ENCODE data around the gene MAPRE3. TPM values are rescaled to one million over a fixed set of nuclear protein-coding genes. Genes with fewer than 3 reads are reported as not detected.

Gene MAPRE3
- total RNA-seq, 1 donor from 2014 or later = 57.4 TPM

DNA sequence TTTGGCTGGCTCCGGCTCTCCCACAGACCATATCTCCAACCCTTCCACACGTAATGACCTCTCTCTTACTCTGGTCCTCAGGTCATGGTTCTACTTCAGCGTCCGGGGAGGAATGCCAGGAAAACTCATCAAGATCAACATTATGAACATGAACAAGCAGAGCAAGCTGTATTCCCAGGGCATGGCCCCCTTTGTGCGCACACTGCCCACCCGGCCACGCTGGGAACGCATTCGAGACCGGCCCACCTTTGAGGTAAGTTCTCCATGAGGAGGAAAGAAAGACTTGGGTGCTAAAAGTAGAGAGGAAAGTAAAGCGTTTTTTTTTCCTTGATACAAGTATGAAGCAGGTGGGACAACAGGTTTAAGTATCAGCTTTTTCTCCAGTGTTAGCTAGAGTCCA is 82.9 kb downstream of the MAPRE3 start:
- Histone ChIP-seq H3K27me3 (ENCODE audit: low read depth) (no peaks in the 10 kb centered on the region), H3K36me3 (peaks cover 47% of the 10 kb centered on the region), H3K9me3 (replicated peaks) (no peaks in the 10 kb centered on the region), H3K4me3 (no peak overlapping the region), H3K27ac (replicated peaks) (no peak overlapping the region), H3K4me1 (peaks cover 29% of the 10 kb centered on the region)
- intact Hi-C loops (cut with micrococcal nuclease) = no loop called here
- TF ChIP-seq, protein P1, sequence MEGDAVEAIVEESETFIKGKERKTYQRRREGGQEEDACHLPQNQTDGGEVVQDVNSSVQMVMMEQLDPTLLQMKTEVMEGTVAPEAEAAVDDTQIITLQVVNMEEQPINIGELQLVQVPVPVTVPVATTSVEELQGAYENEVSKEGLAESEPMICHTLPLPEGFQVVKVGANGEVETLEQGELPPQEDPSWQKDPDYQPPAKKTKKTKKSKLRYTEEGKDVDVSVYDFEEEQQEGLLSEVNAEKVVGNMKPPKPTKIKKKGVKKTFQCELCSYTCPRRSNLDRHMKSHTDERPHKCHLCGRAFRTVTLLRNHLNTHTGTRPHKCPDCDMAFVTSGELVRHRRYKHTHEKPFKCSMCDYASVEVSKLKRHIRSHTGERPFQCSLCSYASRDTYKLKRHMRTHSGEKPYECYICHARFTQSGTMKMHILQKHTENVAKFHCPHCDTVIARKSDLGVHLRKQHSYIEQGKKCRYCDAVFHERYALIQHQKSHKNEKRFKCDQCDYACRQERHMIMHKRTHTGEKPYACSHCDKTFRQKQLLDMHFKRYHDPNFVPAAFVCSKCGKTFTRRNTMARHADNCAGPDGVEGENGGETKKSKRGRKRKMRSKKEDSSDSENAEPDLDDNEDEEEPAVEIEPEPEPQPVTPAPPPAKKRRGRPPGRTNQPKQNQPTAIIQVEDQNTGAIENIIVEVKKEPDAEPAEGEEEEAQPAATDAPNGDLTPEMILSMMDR (IDR thresholded peaks at IDR 0.05; ENCODE audit: borderline replicate concordance) = no peak
- DNase-seq = no peak

DNA sequence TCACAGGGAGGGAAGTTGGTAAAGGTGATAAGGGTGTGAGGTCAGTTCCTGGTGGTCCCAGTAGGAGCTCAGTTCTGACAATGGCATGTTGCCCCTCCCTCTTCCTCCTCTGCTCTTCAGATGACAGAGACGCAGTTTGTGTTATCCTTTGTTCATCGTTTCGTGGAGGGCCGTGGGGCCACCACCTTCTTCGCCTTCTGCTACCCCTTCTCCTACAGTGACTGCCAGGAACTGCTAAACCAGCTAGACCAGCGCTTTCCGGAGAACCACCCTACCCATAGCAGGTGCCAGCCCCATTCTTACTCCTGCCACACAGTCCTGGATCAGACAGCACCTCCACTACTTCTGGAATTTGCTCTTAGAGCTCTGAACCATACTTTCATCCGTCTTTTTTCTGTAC is 83.3 kb downstream of the MAPRE3 start:
- Histone ChIP-seq H3K4me3 (no peak overlapping the region), H3K36me3 (peaks cover 48% of the 10 kb centered on the region), H3K27me3 (ENCODE audit: low read depth) (no peaks in the 10 kb centered on the region), H3K9me3 (replicated peaks) (no peaks in the 10 kb centered on the region), H3K27ac (replicated peaks) (no peak overlapping the region), H3K4me1 (peaks cover 29% of the 10 kb centered on the region)
- intact Hi-C loops (cut with micrococcal nuclease) = no loop called here
- TF ChIP-seq, protein P1 (IDR thresholded peaks at IDR 0.05; ENCODE audit: borderline replicate concordance) = no peak
- no peak for DNase-seq

DNA sequence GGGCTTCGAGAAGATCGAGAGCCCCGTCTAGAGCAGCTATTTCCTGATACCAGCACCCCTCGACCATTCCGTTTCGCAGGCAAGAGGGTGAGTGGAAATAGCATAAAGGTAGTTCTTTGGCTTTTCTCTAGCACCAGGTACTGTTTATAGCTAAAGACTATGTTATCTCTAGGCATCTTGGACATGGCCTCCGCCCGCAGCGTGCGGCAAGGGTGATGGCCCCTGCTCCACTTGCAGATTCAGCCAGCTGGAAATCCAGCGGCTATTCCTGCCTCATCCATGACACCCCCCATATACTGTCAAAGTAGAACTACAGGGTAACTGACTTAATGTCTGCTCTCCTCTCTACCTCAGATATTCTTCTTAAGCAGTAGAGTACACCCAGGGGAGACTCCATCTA is 84.3 kb downstream of the MAPRE3 start:
- H3K27ac ChIP-seq (replicated peaks) = no peak overlapping the region
- H3K4me1 ChIP-seq = peaks cover 30% of the 10 kb centered on the region
- H3K9me3 ChIP-seq (replicated peaks) = no peaks in the 10 kb centered on the region
- no peaks in the 10 kb centered on the region for H3K27me3 ChIP-seq (ENCODE audit: low read depth)
- intact Hi-C loops (cut with micrococcal nuclease) = no loop called here
- peaks cover 57% of the 10 kb centered on the region for H3K36me3 ChIP-seq
- TF ChIP-seq, protein P1 (IDR thresholded peaks at IDR 0.05; ENCODE audit: borderline replicate concordance) = no peak
- no peak for DNase-seq
- no peak overlapping the region for H3K4me3 ChIP-seq

DNA sequence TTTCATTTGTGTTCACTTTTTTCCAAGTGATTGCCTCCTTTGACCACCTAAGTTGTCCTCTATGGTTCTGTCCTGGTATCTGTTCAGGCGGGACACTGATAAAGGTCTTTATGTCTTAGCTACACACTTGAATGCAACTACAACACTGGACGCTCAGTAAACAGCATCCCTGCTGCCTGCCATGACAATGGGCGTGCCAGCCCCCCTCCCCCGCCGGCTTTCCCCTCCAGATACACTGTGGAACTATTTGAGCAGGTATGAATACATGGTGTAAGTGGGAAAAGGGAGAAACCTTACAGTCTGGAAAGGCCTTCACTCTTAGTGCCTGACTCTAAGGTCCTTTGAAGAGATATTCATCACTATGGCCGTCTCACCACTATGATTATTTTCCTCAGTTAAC is 86.7 kb downstream of the MAPRE3 start:
- no peak for DNase-seq
- TF ChIP-seq, protein P1 (IDR thresholded peaks at IDR 0.05; ENCODE audit: borderline replicate concordance) = no peak
- H3K27ac ChIP-seq (replicated peaks) = no peak overlapping the region
- no peak overlapping the region for H3K4me3 ChIP-seq
- no peaks in the 10 kb centered on the region for H3K27me3 ChIP-seq (ENCODE audit: low read depth)
- peaks cover 11% of the 10 kb centered on the region for H3K4me1 ChIP-seq
- intact Hi-C loops (cut with micrococcal nuclease) = no loop called here
- H3K9me3 ChIP-seq (replicated peaks) = no peaks in the 10 kb centered on the region
- peaks cover 65% of the 10 kb centered on the region for H3K36me3 ChIP-seq

DNA sequence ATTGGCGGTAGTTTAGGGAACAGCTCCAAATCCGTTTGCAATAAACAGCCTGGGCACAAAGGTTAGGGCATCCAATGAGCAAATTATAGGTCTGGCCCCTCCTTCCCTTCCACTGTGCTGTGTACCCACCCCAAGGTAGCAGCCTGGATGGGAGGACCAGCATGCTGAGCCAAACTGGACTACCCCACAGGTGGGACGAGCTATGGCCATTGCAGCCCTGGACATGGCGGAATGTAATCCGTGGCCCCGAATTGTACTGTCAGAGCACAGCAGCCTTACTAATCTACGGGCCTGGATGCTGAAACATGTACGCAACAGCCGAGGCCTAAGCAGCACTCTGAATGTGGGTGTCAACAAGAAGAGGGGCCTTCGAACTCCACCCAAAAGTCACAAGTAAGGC is 87.8 kb downstream of the MAPRE3 start:
- DNase-seq = no peak
- intact Hi-C loops (cut with micrococcal nuclease) = no loop called here
- H3K36me3 ChIP-seq = peaks cover 65% of the 10 kb centered on the region
- H3K4me3 ChIP-seq = no peak overlapping the region
- TF ChIP-seq, protein P1 (IDR thresholded peaks at IDR 0.05; ENCODE audit: borderline replicate concordance) = no peak
- H3K27me3 ChIP-seq (ENCODE audit: low read depth) = no peaks in the 10 kb centered on the region
- H3K4me1 ChIP-seq = peaks cover 12% of the 10 kb centered on the region
- no peaks in the 10 kb centered on the region for H3K9me3 ChIP-seq (replicated peaks)
- H3K27ac ChIP-seq (replicated peaks) = no peak overlapping the region
